ENCODE measurements around the gene COL13A1.

The COL13A1 gene

GRCh38 chr10:69979174-69979573, 177.5 kb downstream of the COL13A1 start:
- no peak for FAIRE-seq
- TF ChIP-seq TAF1 (IDR thresholded peaks at IDR 0.05; ENCODE audit: low read depth, low read length) (no peak), POLR2AphosphoS5 (IDR thresholded peaks at IDR 0.05; ENCODE audit: low read depth, low read length) (no peak), PAX5 (IDR thresholded peaks at IDR 0.05; ENCODE audit: insufficient read depth, low read length, severe bottlenecking) (no peak), SPI1 (IDR thresholded peaks at IDR 0.05; ENCODE audit: low read depth, low read length) (no peak), POU2F2 (IDR thresholded peaks at IDR 0.05; ENCODE audit: low read depth, low read length) (no peak), POLR2A (IDR thresholded peaks at IDR 0.05; ENCODE audit: low read depth, low read length) (no peak)
- DNase-seq (ENCODE audit: insufficient read length, low spot score) = no peak

- FAIRE-seq (no peak), DNase-seq (ENCODE audit: insufficient read length, low spot score) (no peak)
- TF ChIP-seq SPI1 (IDR thresholded peaks at IDR 0.05; ENCODE audit: low read depth, low read length) (no peak), POLR2AphosphoS5 (IDR thresholded peaks at IDR 0.05; ENCODE audit: low read depth, low read length) (no peak), POU2F2 (IDR thresholded peaks at IDR 0.05; ENCODE audit: low read depth, low read length) (no peak), POLR2A (IDR thresholded peaks at IDR 0.05; ENCODE audit: low read depth, low read length) (no peak), TAF1 (IDR thresholded peaks at IDR 0.05; ENCODE audit: low read depth, low read length) (no peak), PAX5 (IDR thresholded peaks at IDR 0.05; ENCODE audit: insufficient read depth, low read length, severe bottlenecking) (no peak)
These were observed 179.0 kb downstream of the COL13A1 start for GRCh38 chr10:69980672-69981071.

- no peak for FAIRE-seq
- TF ChIP-seq POU2F2 (IDR thresholded peaks at IDR 0.05; ENCODE audit: low read depth, low read length) = no peak
- TF ChIP-seq POLR2AphosphoS5 (IDR thresholded peaks at IDR 0.05; ENCODE audit: low read depth, low read length) = no peak
- no peak for TF ChIP-seq TAF1 (IDR thresholded peaks at IDR 0.05; ENCODE audit: low read depth, low read length)
- TF ChIP-seq SPI1 (IDR thresholded peaks at IDR 0.05; ENCODE audit: low read depth, low read length) = no peak
- no peak for TF ChIP-seq PAX5 (IDR thresholded peaks at IDR 0.05; ENCODE audit: insufficient read depth, low read length, severe bottlenecking)
- no peak for TF ChIP-seq POLR2A (IDR thresholded peaks at IDR 0.05; ENCODE audit: low read depth, low read length)
- no peak for DNase-seq (ENCODE audit: insufficient read length, low spot score)
These were observed 186.4 kb downstream of the COL13A1 start for GRCh38 chr10:69988094-69988493.

GRCh38 chr10:69991151-69991550, 189.4 kb downstream of the COL13A1 start:
- DNase-seq (ENCODE audit: insufficient read length, low spot score) = no peak
- FAIRE-seq = no peak
- TF ChIP-seq POU2F2 (IDR thresholded peaks at IDR 0.05; ENCODE audit: low read depth, low read length) = no peak
- no peak for TF ChIP-seq POLR2A (IDR thresholded peaks at IDR 0.05; ENCODE audit: low read depth, low read length)
- no peak for TF ChIP-seq TAF1 (IDR thresholded peaks at IDR 0.05; ENCODE audit: low read depth, low read length)
- TF ChIP-seq SPI1 (IDR thresholded peaks at IDR 0.05; ENCODE audit: low read depth, low read length) = no peak
- no peak for TF ChIP-seq POLR2AphosphoS5 (IDR thresholded peaks at IDR 0.05; ENCODE audit: low read depth, low read length)
- no peak for TF ChIP-seq PAX5 (IDR thresholded peaks at IDR 0.05; ENCODE audit: insufficient read depth, low read length, severe bottlenecking)

- peak; percentile 23 for FAIRE-seq
- TF ChIP-seq POU2F2 (IDR thresholded peaks at IDR 0.05; ENCODE audit: low read depth, low read length) = no peak
- TF ChIP-seq PAX5 (IDR thresholded peaks at IDR 0.05; ENCODE audit: insufficient read depth, low read length, severe bottlenecking) = no peak
- TF ChIP-seq POLR2AphosphoS5 (IDR thresholded peaks at IDR 0.05; ENCODE audit: low read depth, low read length) = no peak
- TF ChIP-seq TAF1 (IDR thresholded peaks at IDR 0.05; ENCODE audit: low read depth, low read length) = no peak
- peak; percentile 22 for DNase-seq (ENCODE audit: insufficient read length, low spot score)
These were observed 192.6 kb downstream of the COL13A1 start for GRCh38 chr10:69994262-69994661.

GRCh38 chr10:69996611-69997010, 194.9 kb downstream of the COL13A1 start:
- TF ChIP-seq SPI1 (IDR thresholded peaks at IDR 0.05; ENCODE audit: low read depth, low read length) = no peak
- TF ChIP-seq POU2F2 (IDR thresholded peaks at IDR 0.05; ENCODE audit: low read depth, low read length) = no peak
- TF ChIP-seq PAX5 (IDR thresholded peaks at IDR 0.05; ENCODE audit: insufficient read depth, low read length, severe bottlenecking) = no peak
- TF ChIP-seq POLR2AphosphoS5 (IDR thresholded peaks at IDR 0.05; ENCODE audit: low read depth, low read length) = no peak
- TF ChIP-seq POLR2A (IDR thresholded peaks at IDR 0.05; ENCODE audit: low read depth, low read length) = no peak
- no peak for TF ChIP-seq TAF1 (IDR thresholded peaks at IDR 0.05; ENCODE audit: low read depth, low read length)

GRCh38 chr10:70000262-70000661, 198.6 kb downstream of the COL13A1 start:
- FAIRE-seq (no peak), DNase-seq (ENCODE audit: insufficient read length, low spot score) (no peak)
- TF ChIP-seq SPI1 (IDR thresholded peaks at IDR 0.05; ENCODE audit: low read depth, low read length) (no peak), TAF1 (IDR thresholded peaks at IDR 0.05; ENCODE audit: low read depth, low read length) (no peak), POU2F2 (IDR thresholded peaks at IDR 0.05; ENCODE audit: low read depth, low read length) (no peak), PAX5 (IDR thresholded peaks at IDR 0.05; ENCODE audit: insufficient read depth, low read length, severe bottlenecking) (no peak), POLR2A (IDR thresholded peaks at IDR 0.05; ENCODE audit: low read depth, low read length) (no peak), POLR2AphosphoS5 (IDR thresholded peaks at IDR 0.05; ENCODE audit: low read depth, low read length) (no peak)

More at GRCh38 chr10:69996611-69997010, 194.9 kb downstream of the COL13A1 start:
- no peak for DNase-seq (ENCODE audit: insufficient read length, low spot score)
- no peak for FAIRE-seq

- FAIRE-seq (no peak), DNase-seq (ENCODE audit: insufficient read length, low spot score) (no peak)
- TF ChIP-seq SPI1 (IDR thresholded peaks at IDR 0.05; ENCODE audit: low read depth, low read length) (no peak), POU2F2 (IDR thresholded peaks at IDR 0.05; ENCODE audit: low read depth, low read length) (no peak), POLR2AphosphoS5 (IDR thresholded peaks at IDR 0.05; ENCODE audit: low read depth, low read length) (no peak), POLR2A (IDR thresholded peaks at IDR 0.05; ENCODE audit: low read depth, low read length) (no peak)
These were observed 205.6 kb downstream of the COL13A1 start for GRCh38 chr10:70007116-70007820.
